Coronary artery (tissue), 2 donors: Measurements from ENCODE around the gene APAF1.

ENCODE experiments used
- DNase-seq: peaks from one replicate; pipeline ENCODE4 v3.0.0-alpha.2; 2017; ENCODE audit warnings: low spot score
- H3K27ac ChIP-seq, 2 donors: fragments of 200-600 bp; sonication (generic); one replicate each; pipeline ENCODE4 v1.5.1; 2016 to 2019
- H3K4me3 ChIP-seq: fragments of 200-600 bp; sonication (generic); 2 replicates; pipeline ENCODE4 v1.5.1; 2016; ENCODE audit warnings: mild to moderate bottlenecking, moderate library complexity
- CTCF ChIP-seq: fragments of 200-600 bp; sonication (generic); IDR thresholded peaks from one replicate; pipeline ENCODE4 v1.5.1; 2019; ENCODE audit warnings: antibody characterized with exemption

APAF1 gene

GRCh38 chr12:98691351-98691750 lies 46.3 kb downstream of the APAF1 start:
- no peak for DNase-seq
- H3K27ac ChIP-seq, result no peak overlapping the region
- no peak overlapping the region for H3K4me3 ChIP-seq
- TF ChIP-seq CTCF, result no peak

GRCh38 chr12:98696036-98696646 lies 51.1 kb downstream of the APAF1 start:
- Histone ChIP-seq H3K27ac (no peak overlapping the region), H3K4me3 (no peak overlapping the region)
- TF ChIP-seq CTCF, result no peak
- no peak for DNase-seq

DNA sequence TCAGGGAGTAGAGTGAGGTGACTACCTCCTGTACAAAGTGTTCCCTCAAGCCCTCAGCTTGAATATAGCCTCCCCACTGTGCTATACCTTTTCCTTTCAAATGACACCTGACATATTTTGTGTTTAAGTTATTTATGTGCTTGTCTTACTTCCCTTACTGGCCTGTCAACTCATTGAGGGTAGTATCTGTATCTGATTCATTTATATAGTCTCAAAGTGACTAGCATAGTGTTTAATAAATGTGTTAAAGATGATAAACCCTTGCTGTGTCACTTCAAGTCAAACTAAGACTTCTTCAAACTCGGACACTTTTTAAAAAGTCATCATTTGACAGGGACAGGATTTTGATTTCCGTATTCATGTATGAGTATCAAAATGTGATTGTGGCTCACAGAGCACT lies 52.1 kb downstream of the APAF1 start:
- no peak for TF ChIP-seq CTCF
- no peak overlapping the region for H3K4me3 ChIP-seq
- H3K27ac ChIP-seq, result no peak overlapping the region
- DNase-seq, result no peak

DNA sequence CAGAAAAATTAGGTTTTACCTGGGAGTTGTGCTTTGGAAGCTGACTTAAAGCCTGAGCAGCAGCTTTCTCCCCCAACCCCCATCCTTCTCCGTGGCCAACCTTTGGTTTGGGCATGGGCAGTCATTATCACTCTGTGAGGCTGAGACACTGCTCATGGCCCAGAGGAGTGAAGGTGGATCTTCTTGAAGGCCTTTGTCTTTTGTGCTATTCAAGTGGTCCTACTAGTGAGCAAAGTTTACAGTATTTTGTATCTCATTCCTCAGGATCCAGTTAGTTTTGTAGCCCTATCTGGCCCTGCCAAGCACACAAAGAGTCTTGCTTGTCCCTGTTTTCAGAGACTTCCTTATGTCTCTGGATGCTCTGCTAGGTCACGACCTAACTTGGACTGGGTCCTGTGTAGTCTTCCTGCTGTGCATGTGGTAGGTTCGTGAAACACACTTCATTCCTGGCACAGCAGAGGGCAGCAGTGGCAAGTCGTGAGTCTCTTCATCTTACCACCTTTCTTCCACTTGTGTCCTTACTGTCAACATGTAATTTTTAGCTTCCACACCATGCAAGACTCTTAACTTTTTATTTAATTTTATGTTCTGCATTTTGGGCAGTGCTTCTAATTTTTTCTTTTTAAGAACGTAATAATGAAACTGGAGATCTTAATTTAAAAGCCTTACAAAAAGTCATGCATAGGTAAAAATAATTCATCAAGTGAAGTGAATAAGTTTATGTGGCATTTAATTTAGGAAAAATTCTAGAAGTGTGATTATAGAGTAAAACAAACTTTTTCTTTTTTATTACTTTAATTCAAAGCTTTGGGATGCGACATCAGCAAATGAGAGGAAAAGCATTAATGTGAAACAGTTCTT lies 53.7 kb downstream of the APAF1 start:
- Histone ChIP-seq H3K4me3 (no peak overlapping the region), H3K27ac (peak overlapping the region; percentile 27 to 30)
- no peak for DNase-seq
- peak; percentile 21 for TF ChIP-seq CTCF

DNA sequence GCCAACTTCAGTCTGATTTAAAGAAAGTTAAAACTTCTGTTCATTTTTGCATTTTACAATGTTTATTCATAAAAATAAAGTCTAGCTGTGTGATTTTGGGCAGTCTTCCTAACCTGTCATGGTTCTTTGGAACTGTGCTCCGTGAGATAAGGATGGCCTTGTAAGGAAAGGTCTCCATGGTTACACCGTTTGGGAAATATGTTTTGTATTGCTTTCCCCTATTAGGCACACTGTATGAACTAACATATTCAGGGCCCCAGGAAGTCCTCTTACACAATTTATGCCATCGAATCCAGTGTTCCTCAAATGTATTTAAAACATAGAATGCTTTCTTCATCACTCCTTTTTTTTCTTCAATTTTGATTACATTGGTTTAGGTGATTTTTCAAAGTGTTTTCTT lies 54.5 kb downstream of the APAF1 start:
- Histone ChIP-seq H3K4me3 (no peak overlapping the region), H3K27ac (peak overlapping the region in 1 of 2 donors; percentile 30)
- DNase-seq, result no peak
- TF ChIP-seq CTCF, result no peak

- Histone ChIP-seq H3K4me3 (no peak overlapping the region), H3K27ac (no peak overlapping the region)
- DNase-seq, result no peak
- TF ChIP-seq CTCF, result no peak
Measured at GRCh38 chr12:98701166-98701565, 56.1 kb downstream of the APAF1 start.

DNA sequence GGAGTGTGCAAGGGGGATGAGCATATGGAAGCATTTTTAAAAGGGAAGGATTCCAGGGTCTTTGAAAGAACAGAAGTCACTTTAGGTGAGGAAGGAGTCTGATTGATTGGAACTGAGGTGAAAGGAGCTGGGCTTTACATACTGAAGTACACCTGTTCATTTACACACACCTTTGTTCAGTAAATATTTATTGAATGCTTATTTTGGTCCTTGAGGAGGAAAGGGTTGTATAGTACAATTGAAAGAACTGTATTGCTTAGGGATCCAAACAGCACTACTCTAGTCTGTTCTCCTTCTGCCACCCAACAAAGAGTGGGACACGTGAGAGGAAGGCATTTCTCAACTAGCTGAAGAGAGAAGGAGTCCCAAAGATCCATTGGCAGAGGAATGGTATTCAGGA lies 63.9 kb downstream of the APAF1 start:
- no peak for TF ChIP-seq CTCF
- DNase-seq, result no peak
- no peak overlapping the region for H3K27ac ChIP-seq
- H3K4me3 ChIP-seq, result no peak overlapping the region
